Endothelial cell of umbilical vein (primary cell): ENCODE results near the gene PML. TPM values are rescaled to one million over a fixed set of nuclear protein-coding genes. Genes with fewer than 3 reads are reported as not detected.

Source experiments
- BruUV-seq: library from RNA; stranded (reverse); fragments of 400-500 nt; replicated peaks from 2 replicates; lab custom pipeline; 2021; lab: Mats Ljungman, UMichigan
- CTCF ChIA-PET: fragments of 300-600, 350-600 bp; sonication (Branson Sonifier 250); formaldehyde crosslinking; loops from one replicate; lab custom pipeline; 2021; ENCODE audit warnings: antibody characterized with exemption, inconsistent platforms; lab: Charles Lee
- POLR2A ChIA-PET: fragments of 300-600, 350-600 bp; sonication (Branson Sonifier 250); formaldehyde crosslinking; loops from one replicate; lab custom pipeline; 2021; ENCODE audit warnings: antibody characterized with exemption, inconsistent platforms; lab: Charles Lee
- DNase-seq: peaks from one replicate; pipeline ENCODE4 v3.0.0-alpha.2; 2011; ENCODE audit warnings: low read depth, low spot score
- FAIRE-seq: peaks from 2 replicates; lab custom pipeline; 2011; peaks lifted over from hg19 to GRCh38; lab: Jason Lieb, UNC
- H2AFZ ChIP-seq: 2 replicates; pipeline ENCODE4 v1.6.0; 2012; ENCODE audit warnings: low read depth, low read length, control low read depth, inconsistent platforms
- H3K27ac ChIP-seq: 2 replicates; pipeline ENCODE4 v1.5.1; 2011; ENCODE audit warnings: low read depth, mild to moderate bottlenecking, control low read depth, low read length, moderate library complexity; ENCODE audit not compliant: insufficient read depth
- H3K27me3 ChIP-seq, 2 experiments: 2 replicates each; pipeline versions ENCODE4 v1.6.0 to v1.6.1; 2011; ENCODE audit warnings: low read length in 2 of 2, mixed read lengths in 1 of 2; ENCODE audit not compliant: control insufficient read depth in 2 of 2, insufficient read depth in 2 of 2
- H3K36me3 ChIP-seq, 2 experiments: 2 replicates in 1 of 2; 3 replicates in 1 of 2; pipeline ENCODE4 v1.5.1; 2011; ENCODE audit warnings: low read length in 2 of 2, mild to moderate bottlenecking in 1 of 2, moderate library complexity in 1 of 2; ENCODE audit not compliant: control insufficient read depth in 2 of 2, insufficient read depth in 2 of 2; ENCODE audit errors: extremely low read depth in 1 of 2
- H3K4me1 ChIP-seq: 3 replicates; pipeline ENCODE4 v1.5.1; 2011; ENCODE audit warnings: mild to moderate bottlenecking, low read length; ENCODE audit not compliant: control insufficient read depth, insufficient read depth; ENCODE audit errors: extremely low read depth
- H3K4me2 ChIP-seq: 2 replicates; pipeline ENCODE4 v1.6.1; 2011; ENCODE audit warnings: low read length, control low read depth, mixed read lengths; ENCODE audit not compliant: insufficient read depth
- H3K4me3 ChIP-seq, 3 experiments: fragments of 200-600 bp in 1 of 3; sonication (generic), shearing (Covaris generic) in 1 of 3; replicated peaks in 1 of 3; 2 replicates each; pipeline ENCODE4 v1.5.1; 2011 to 2016; ENCODE audit warnings: control low read depth in 3 of 3, low read length in 3 of 3, mild to moderate bottlenecking in 2 of 3, inconsistent platforms in 1 of 3, low read depth in 1 of 3, moderate library complexity in 1 of 3; ENCODE audit not compliant: insufficient read depth in 1 of 3
- H3K79me2 ChIP-seq: 2 replicates; pipeline ENCODE4 v1.6.0; 2012; ENCODE audit warnings: low read length, inconsistent platforms; ENCODE audit not compliant: control insufficient read depth, insufficient read depth
- H3K9ac ChIP-seq: replicated peaks from 2 replicates; pipeline ENCODE3; 2011; ENCODE audit warnings: low read length, control low read depth; ENCODE audit not compliant: insufficient read depth; ENCODE audit errors: extremely low read depth
- H3K9me1 ChIP-seq: replicated peaks from 3 replicates; pipeline ENCODE4 v1.6.0; 2011; ENCODE audit warnings: mild to moderate bottlenecking, low read length; ENCODE audit not compliant: control insufficient read depth, insufficient read depth; ENCODE audit errors: extremely low read depth
- H3K9me3 ChIP-seq: replicated peaks from 2 replicates; pipeline ENCODE4 v1.5.1; 2012; ENCODE audit warnings: low read length, inconsistent platforms; ENCODE audit not compliant: control insufficient read depth, insufficient read depth
- H4K20me1 ChIP-seq: replicated peaks from 2 replicates; pipeline ENCODE3; 2011; ENCODE audit warnings: mild to moderate bottlenecking, low read length; ENCODE audit not compliant: control insufficient read depth, insufficient read depth; ENCODE audit errors: extremely low read depth
- CTCF ChIP-seq, 2 donors: IDR thresholded peaks; 1 replicate in 1 of 2; 2 replicates in 1 of 2; pipeline ENCODE4 v1.5.1; 2011; ENCODE audit warnings: low read length in 2 of 2, mild to moderate bottlenecking in 2 of 2, moderate library complexity in 2 of 2, control low read depth in 1 of 2, inconsistent platforms in 1 of 2, low read depth in 1 of 2; ENCODE audit not compliant: insufficient read depth in 1 of 2; ENCODE audit errors: extremely low read depth in 1 of 2
- EZH2 ChIP-seq: IDR thresholded peaks from 2 replicates; pipeline ENCODE4 v1.6.1; 2012; ENCODE audit warnings: borderline replicate concordance, low read depth, mild to moderate bottlenecking, moderate library complexity, low read length, inconsistent platforms; ENCODE audit not compliant: severe bottlenecking
- GATA2 ChIP-seq: IDR thresholded peaks from 2 replicates; pipeline ENCODE4 v1.7.0; 2011; ENCODE audit warnings: low read depth, mild to moderate bottlenecking, moderate library complexity, mixed read lengths, low read length; ENCODE audit not compliant: insufficient read length, insufficient read depth
- JUN ChIP-seq: IDR thresholded peaks from 2 replicates; pipeline ENCODE4 v1.6.1; 2011; ENCODE audit warnings: borderline replicate concordance, low read depth; ENCODE audit not compliant: insufficient read length, insufficient read depth
- MYC ChIP-seq: IDR thresholded peaks from one replicate; pipeline ENCODE4 v1.6.1; 2011; ENCODE audit warnings: mild to moderate bottlenecking, low read depth, low read length
- POLR2A ChIP-seq: IDR thresholded peaks from 2 replicates; pipeline ENCODE4 v1.6.1; 2012; ENCODE audit warnings: low read depth, mild to moderate bottlenecking, control low read depth, low read length
- POLR2AphosphoS5 ChIP-seq: IDR thresholded peaks from 2 replicates; pipeline ENCODE4 v1.6.1; 2012; ENCODE audit warnings: low read depth, mild to moderate bottlenecking, control low read depth, low read length, moderate library complexity; ENCODE audit not compliant: insufficient read depth
- dilution Hi-C: fragments of 300-500 bp; cut with MboI; formaldehyde crosslinking; loops from one replicate; pipeline ENCODE4 v1.15.0; 2019; ENCODE audit warnings: low sequenced_read_pairs; ENCODE audit not compliant: extremely low pct_ligation_motif_present
- intact Hi-C: fragments of 100-400 bp; cut with micrococcal nuclease; formaldehyde crosslinking; loops from one replicate; pipeline ENCODE4 v1.10.0; 2022
- polyA plus RNA-seq, 4 experiments: library from polyadenylated mRNA; depleted of rRNA in 3 of 4; stranded (reverse) in 3 of 4; unstranded in 1 of 4; fragments of >200 nt; gene quantifications; 2 replicates each; pipeline versions ENCODE4 v1.2.1 to v1.2.3, GENCODE V29; 2011 to 2012; ENCODE audit warnings: missing spikeins in 1 of 4
- total RNA-seq: library from RNA; stranded (reverse); gene quantifications from 2 replicates; pipeline ENCODE4 v1.2.3, GENCODE V29; 2021
- TF ChIP-seq, protein P1 (sequence below): IDR thresholded peaks from 2 replicates; pipeline ENCODE4 v1.6.1; 2011; ENCODE audit not compliant: insufficient read depth, insufficient read length

PML gene
- total and polyA plus RNA-seq, 2 donors (not counting 3 experiments of a cell fraction or from before 2014, with no cell fraction given): 30.4 to 79.6 TPM

- CTCF ChIA-PET: interaction anchor here (0.7 to 4.0 kb wide), 15 partner anchors 8 to 53 kb away, joined by 3 to 65 read pairs (median 5); no protein-coding TSS in a partner anchor
- POLR2A ChIA-PET: interaction anchor here (0.7 to 1.5 kb wide), 4 partner anchors 12 to 20 kb away, joined by 3 read pairs; no protein-coding TSS in a partner anchor
- peak; percentile 76 for FAIRE-seq
Measured at GRCh38 chr15:73994912-73995622, 551 bp downstream of the PML start.

More at GRCh38 chr15:73994912-73995622, 551 bp downstream of the PML start:
- H3K27ac ChIP-seq: peak overlapping the region; percentile 34
- dilution Hi-C loops (no loop called here), intact Hi-C loops (loop anchor here (1.0 to 2.0 kb wide), 3 partner anchors 16 to 68 kb away; partner anchors contain the start of gene LOXL1)
- H3K79me2 ChIP-seq: peaks cover 50% of the 10 kb centered on the region
- no peaks in the 10 kb centered on the region for H3K9me1 ChIP-seq
- H2AFZ ChIP-seq: no peak overlapping the region
- peak overlapping the region; percentile 86 to 96 (median 92) for H3K4me3 ChIP-seq
- no peaks in the 10 kb centered on the region for H3K9me3 ChIP-seq
- no peak for DNase-seq
- H3K4me2 ChIP-seq: peak overlapping the region; percentile 97
- H4K20me1 ChIP-seq: no peaks in the 10 kb centered on the region
- no TSS peak for BruUV-seq
- H3K36me3 ChIP-seq: peaks cover 5 to 9% of the 10 kb centered on the region in 2 experiments
- no peaks in the 10 kb centered on the region for H3K27me3 ChIP-seq
- TF ChIP-seq EZH2 (no peak), POLR2A (peak; percentile 23), POLR2AphosphoS5 (no peak), GATA2 (no peak), JUN (no peak), MYC (no peak), CTCF (IDR thresholded peaks at IDR 0.05; ENCODE audit: extremely low read depth in 1 of 2, insufficient read depth in 1 of 2, low read depth in 1 of 2, low read length in 2 of 2) (no peak)
- TF ChIP-seq, protein P1, sequence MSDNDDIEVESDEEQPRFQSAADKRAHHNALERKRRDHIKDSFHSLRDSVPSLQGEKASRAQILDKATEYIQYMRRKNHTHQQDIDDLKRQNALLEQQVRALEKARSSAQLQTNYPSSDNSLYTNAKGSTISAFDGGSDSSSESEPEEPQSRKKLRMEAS: no peak
- peak overlapping the region; percentile 84 for H3K9ac ChIP-seq
- H3K4me1 ChIP-seq: peaks cover 36% of the 10 kb centered on the region
